HCT116 (cell line): ENCODE data around the gene SEMA3C. TPM values are rescaled to one million over a fixed set of nuclear protein-coding genes. Genes with fewer than 3 reads are reported as not detected.

ENCODE experiments used
- ATAC-seq: fragments of 200-7000 bp; cut with Tn5 transposase; 2 replicates; pipeline ENCODE4 v1.9.1; 2020; ENCODE audit warnings: mild to moderate bottlenecking, moderate library complexity
- BruUV-seq: library from RNA; stranded (reverse); fragments of 400-500 nt; replicated peaks from 2 replicates; lab custom pipeline; 2021; lab: Mats Ljungman, UMichigan
- CTCF ChIA-PET: fragments of 300-600 bp; sonication (Branson Sonifier 250); formaldehyde crosslinking; loops from one replicate; lab custom pipeline; 2021; ENCODE audit warnings: antibody characterized with exemption; lab: Charles Lee
- POLR2A ChIA-PET: fragments of 300-600, 350-600 bp; sonication (Branson Sonifier 250); formaldehyde crosslinking; loops from one replicate; lab custom pipeline; 2021; ENCODE audit warnings: antibody characterized with exemption; lab: Charles Lee
- RAD21 ChIA-PET, 2 experiments: fragments of 300-600 bp; sonication (Branson Sonifier 250); formaldehyde crosslinking; loops; one replicate each; lab custom pipeline; 2023; ENCODE audit warnings: low total read pairs in 2 of 2; ENCODE audit not compliant: uncharacterized antibody in 2 of 2, unreplicated experiment in 2 of 2, low non-redundant PET in 1 of 2; lab: Charles Lee
- DNase-seq: peaks from one replicate; pipeline ENCODE4 v3.0.0-alpha.2; 2010; ENCODE audit warnings: low read depth, low spot score
- H2AFZ ChIP-seq: fragments of 200-600 bp; shearing (Covaris generic), sonication (generic); 2 replicates; pipeline ENCODE4 v1.6.1; 2017; ENCODE audit warnings: low read depth, mixed run types, mixed read lengths, antibody characterized with exemption, low read length; ENCODE audit not compliant: poor library complexity, severe bottlenecking
- H3K27ac ChIP-seq: 2 replicates; pipeline ENCODE4 v1.5.1; 2012; ENCODE audit warnings: low read depth, low read length
- H3K27me3 ChIP-seq: fragments of 200-600 bp; sonication (generic); 2 replicates; pipeline ENCODE4 v1.6.1; 2016; ENCODE audit warnings: mixed run types, low read length, mixed read lengths; ENCODE audit not compliant: insufficient read depth
- H3K36me3 ChIP-seq, 2 experiments: fragments of 200-500 bp in 1 of 2; fragments of 200-600 bp in 1 of 2; sonication (Bioruptor generic) in 1 of 2; sonication (generic) in 1 of 2; 2 replicates each; pipeline versions ENCODE4 v1.5.1 to v1.6.1; 2014 to 2016; ENCODE audit warnings: low read length in 2 of 2, inconsistent platforms in 1 of 2, mixed read lengths in 1 of 2, mixed run types in 1 of 2; ENCODE audit not compliant: insufficient read depth in 2 of 2, control insufficient read depth in 1 of 2
- H3K4me1 ChIP-seq, 2 experiments: fragments of 200-600 bp in 1 of 2; sonication (generic) in 1 of 2; 2 replicates each; pipeline versions ENCODE4 v1.5.1 to v1.6.1; 2012 to 2017; ENCODE audit warnings: low read length in 2 of 2, inconsistent platforms in 1 of 2, mild to moderate bottlenecking in 1 of 2, mixed read lengths in 1 of 2, mixed run types in 1 of 2, moderate library complexity in 1 of 2; ENCODE audit not compliant: insufficient read depth in 2 of 2, control insufficient read depth in 1 of 2
- H3K4me2 ChIP-seq: fragments of 200-600 bp; sonication (generic); 2 replicates; pipeline ENCODE4 v1.6.1; 2017; ENCODE audit warnings: mixed run types, low read length, mixed read lengths
- H3K4me3 ChIP-seq, 2 experiments: fragments of 200-600 bp in 1 of 2; sonication (generic) in 1 of 2; replicated peaks in 1 of 2; 2 replicates each; pipeline ENCODE4 v1.5.1; 2011 to 2016; ENCODE audit warnings: low read length in 2 of 2, control low read depth in 1 of 2, low read depth in 1 of 2, mild to moderate bottlenecking in 1 of 2, mixed read lengths in 1 of 2, mixed run types in 1 of 2
- H3K79me2 ChIP-seq: fragments of 200-600 bp; sonication (generic); 2 replicates; pipeline ENCODE4 v1.6.1; 2017; ENCODE audit warnings: mild to moderate bottlenecking, mixed run types, low read length, moderate library complexity, mixed read lengths; ENCODE audit not compliant: insufficient read depth
- H3K9ac ChIP-seq: fragments of 200-600 bp; sonication (generic); 2 replicates; pipeline ENCODE4 v1.6.1; 2016; ENCODE audit warnings: low read length, mixed read lengths
- H3K9me2 ChIP-seq: fragments of 200-600 bp; sonication (generic), shearing (Covaris generic); 2 replicates; pipeline ENCODE4 v1.6.1; 2017; ENCODE audit warnings: mixed run types, mild to moderate bottlenecking, moderate library complexity; ENCODE audit not compliant: insufficient read depth
- H3K9me3 ChIP-seq, 2 experiments: fragments of 200-500 bp in 1 of 2; fragments of 200-600 bp in 1 of 2; sonication (Bioruptor generic) in 1 of 2; sonication (generic) in 1 of 2; 2 replicates each; pipeline ENCODE4 v1.6.1; 2014 to 2017; ENCODE audit warnings: low read length in 2 of 2, mixed read lengths in 2 of 2, inconsistent platforms in 1 of 2, low read depth in 1 of 2, mild to moderate bottlenecking in 1 of 2, mixed run types in 1 of 2, moderate library complexity in 1 of 2; ENCODE audit not compliant: control insufficient read depth in 1 of 2, insufficient read depth in 1 of 2
- H4K20me1 ChIP-seq: fragments of 200-600 bp; sonication (generic), shearing (Covaris generic); 2 replicates; pipeline ENCODE4 v1.6.1; 2017; ENCODE audit warnings: mixed run types, mild to moderate bottlenecking, moderate library complexity; ENCODE audit not compliant: insufficient read depth
- CEBPB ChIP-seq: IDR thresholded peaks from 2 replicates; pipeline ENCODE4 v1.6.1; 2012; ENCODE audit warnings: low read depth
- ELF1 ChIP-seq: IDR thresholded peaks from 2 replicates; pipeline ENCODE4 v1.6.1; 2012; ENCODE audit warnings: low read depth, borderline replicate concordance
- EZH2 ChIP-seq: fragments of 200-600 bp; sonication (generic); IDR thresholded peaks from 2 replicates; pipeline ENCODE4 v1.6.1; 2017; ENCODE audit warnings: antibody characterized with exemption, mixed run types
- EZH2phosphoT487 ChIP-seq: fragments of 200-600 bp; IDR thresholded peaks from 2 replicates; pipeline ENCODE4 v1.6.1; 2018; ENCODE audit warnings: antibody characterized with exemption, borderline replicate concordance
- FOSL1 ChIP-seq: IDR thresholded peaks from 2 replicates; pipeline ENCODE4 v1.6.1; 2012; ENCODE audit warnings: low read depth
- JUND ChIP-seq: IDR thresholded peaks from 2 replicates; pipeline ENCODE4 v1.6.1; 2012
- POLR2A ChIP-seq: IDR thresholded peaks from 2 replicates; pipeline ENCODE4 v1.7.0; 2011; ENCODE audit warnings: borderline replicate concordance; ENCODE audit not compliant: insufficient read depth, insufficient read length; ENCODE audit errors: extremely low read depth
- POLR2AphosphoS5 ChIP-seq: IDR thresholded peaks from 2 replicates; pipeline ENCODE4 v1.6.1; 2011; ENCODE audit warnings: mild to moderate bottlenecking, low read depth, low read length, moderate library complexity
- RAD21 ChIP-seq: IDR thresholded peaks from 2 replicates; pipeline ENCODE4 v1.6.1; 2012; ENCODE audit warnings: low read depth, mild to moderate bottlenecking
- SIN3A ChIP-seq: IDR thresholded peaks from 2 replicates; pipeline ENCODE4 v1.6.1; 2012; ENCODE audit warnings: low read depth
- SP1 ChIP-seq: IDR thresholded peaks from 2 replicates; pipeline ENCODE4 v1.6.1; 2012; ENCODE audit warnings: low read depth
- SRF ChIP-seq: IDR thresholded peaks from 2 replicates; pipeline ENCODE4 v1.6.1; 2012; ENCODE audit warnings: low read depth
- ZFX ChIP-seq: fragments of 450-650 bp; IDR thresholded peaks from 2 replicates; pipeline ENCODE4 v1.6.1; 2017
- ZNF274 ChIP-seq: fragments of 200-500 bp; sonication (Bioruptor generic); IDR thresholded peaks from 2 replicates; pipeline ENCODE4 v1.6.1; 2014; ENCODE audit warnings: mild to moderate bottlenecking, low read depth, low read length, inconsistent platforms
- intact Hi-C: fragments of 100-400 bp; cut with micrococcal nuclease; formaldehyde crosslinking; loops from 2 replicates; pipeline ENCODE4 v1.10.0; 2022
- total RNA-seq: library from RNA; stranded (reverse); gene quantifications from one replicate; pipeline ENCODE4 v1.2.1, GENCODE V29; 2021; ENCODE audit not compliant: unreplicated experiment
- TF ChIP-seq, protein P1 (sequence below), 3 experiments: fragments of 200-600 bp in 1 of 3; sonication (generic) in 1 of 3; IDR thresholded peaks in 2 of 3; conservative IDR thresholded peaks in 1 of 3; 2 replicates each; pipeline ENCODE4 v1.5.1; 2012 to 2017; ENCODE audit warnings: low read depth in 2 of 3, low read length in 2 of 3, antibody characterized with exemption in 1 of 3, borderline replicate concordance in 1 of 3, control low read depth in 1 of 3, mild to moderate bottlenecking in 1 of 3, mixed read lengths in 1 of 3, mixed run types in 1 of 3, moderate library complexity in 1 of 3; ENCODE audit not compliant: insufficient read depth in 1 of 3
- TF ChIP-seq, protein P2 (sequence below): IDR thresholded peaks from 2 replicates; pipeline ENCODE4 v1.6.1; 2012
- TF ChIP-seq, protein P3 (sequence below): IDR thresholded peaks from 2 replicates; pipeline ENCODE4 v1.6.1; 2011; ENCODE audit warnings: mild to moderate bottlenecking, low read length, moderate library complexity; ENCODE audit not compliant: insufficient replicate concordance; ENCODE audit errors: extremely low read depth
- TF ChIP-seq, protein P4 (sequence below): IDR thresholded peaks from 2 replicates; pipeline ENCODE4 v1.6.1; 2012; ENCODE audit warnings: low read depth

The SEMA3C gene
- total RNA-seq, 1 experiment from 2014 or later, result 25.3 TPM

DNA sequence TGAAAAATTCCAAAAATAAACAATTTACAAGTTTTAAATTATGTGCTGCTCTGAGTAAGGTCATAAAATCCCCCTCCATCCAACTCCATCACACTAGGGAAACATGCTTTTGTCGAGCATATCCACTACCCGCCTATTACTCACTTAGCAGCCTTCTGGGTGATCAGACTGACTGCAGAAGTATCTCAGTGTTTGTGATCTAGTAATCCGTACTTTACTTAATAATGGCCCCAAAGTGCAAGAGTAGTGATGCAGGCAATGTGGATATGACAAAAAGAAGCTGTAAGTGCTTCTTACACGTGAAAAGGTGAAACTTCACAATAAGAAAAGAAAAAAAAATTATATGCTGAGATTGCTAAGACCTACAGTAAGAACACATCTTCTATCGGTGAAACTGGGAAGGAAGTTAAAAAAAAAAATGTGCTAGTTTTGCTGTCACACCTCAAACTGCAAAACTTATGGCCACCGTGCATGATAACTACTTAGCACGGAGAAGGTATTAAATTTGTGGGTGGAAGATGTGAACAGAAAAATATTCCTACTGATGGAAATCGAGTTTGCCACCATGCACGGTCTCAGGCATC is 43.2 kb downstream of the SEMA3C start (continued):
- TF ChIP-seq, protein P1, sequence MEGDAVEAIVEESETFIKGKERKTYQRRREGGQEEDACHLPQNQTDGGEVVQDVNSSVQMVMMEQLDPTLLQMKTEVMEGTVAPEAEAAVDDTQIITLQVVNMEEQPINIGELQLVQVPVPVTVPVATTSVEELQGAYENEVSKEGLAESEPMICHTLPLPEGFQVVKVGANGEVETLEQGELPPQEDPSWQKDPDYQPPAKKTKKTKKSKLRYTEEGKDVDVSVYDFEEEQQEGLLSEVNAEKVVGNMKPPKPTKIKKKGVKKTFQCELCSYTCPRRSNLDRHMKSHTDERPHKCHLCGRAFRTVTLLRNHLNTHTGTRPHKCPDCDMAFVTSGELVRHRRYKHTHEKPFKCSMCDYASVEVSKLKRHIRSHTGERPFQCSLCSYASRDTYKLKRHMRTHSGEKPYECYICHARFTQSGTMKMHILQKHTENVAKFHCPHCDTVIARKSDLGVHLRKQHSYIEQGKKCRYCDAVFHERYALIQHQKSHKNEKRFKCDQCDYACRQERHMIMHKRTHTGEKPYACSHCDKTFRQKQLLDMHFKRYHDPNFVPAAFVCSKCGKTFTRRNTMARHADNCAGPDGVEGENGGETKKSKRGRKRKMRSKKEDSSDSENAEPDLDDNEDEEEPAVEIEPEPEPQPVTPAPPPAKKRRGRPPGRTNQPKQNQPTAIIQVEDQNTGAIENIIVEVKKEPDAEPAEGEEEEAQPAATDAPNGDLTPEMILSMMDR (IDR thresholded peaks at IDR 0.05 in 2 of 3, conservative IDR thresholded peaks at IDR 0.05 in 1 of 3; ENCODE audit: borderline replicate concordance in 1 of 3, insufficient read depth in 1 of 3, low read depth in 2 of 3, low read length in 2 of 3), result no peak
- TF ChIP-seq, protein P2, sequence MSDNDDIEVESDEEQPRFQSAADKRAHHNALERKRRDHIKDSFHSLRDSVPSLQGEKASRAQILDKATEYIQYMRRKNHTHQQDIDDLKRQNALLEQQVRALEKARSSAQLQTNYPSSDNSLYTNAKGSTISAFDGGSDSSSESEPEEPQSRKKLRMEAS, result no peak
- no peak for TF ChIP-seq JUND
- TF ChIP-seq EZH2, result no peak
- TF ChIP-seq SIN3A, result no peak
- TF ChIP-seq FOSL1, result no peak
- TF ChIP-seq POLR2A, result no peak
- TF ChIP-seq ELF1, result no peak
- TF ChIP-seq POLR2AphosphoS5, result no peak
- no peak for TF ChIP-seq EZH2phosphoT487

DNA sequence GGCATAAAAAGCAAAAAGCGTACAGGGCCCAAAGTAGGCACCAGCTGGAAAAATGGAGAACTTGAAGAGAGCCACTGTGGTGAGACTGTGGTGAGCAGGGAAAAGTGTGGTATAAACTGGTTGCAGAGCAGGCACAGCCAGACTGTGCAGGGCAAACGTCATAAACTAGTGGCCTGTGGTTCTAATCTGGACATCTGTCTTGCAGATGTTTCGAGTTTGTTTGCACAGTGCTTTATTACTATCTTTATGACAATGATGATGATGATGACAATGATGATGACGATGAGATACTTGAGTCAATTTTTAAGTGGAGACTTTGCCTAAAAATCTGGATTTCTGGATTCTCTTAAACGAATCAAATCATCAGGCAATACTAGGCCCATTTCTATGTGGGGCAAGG is 45.7 kb downstream of the SEMA3C start:
- Histone ChIP-seq H4K20me1 (no peaks in the 10 kb centered on the region), H3K4me1 (peaks cover 20 to 35% of the 10 kb centered on the region in 2 experiments), H3K4me3 (no peak overlapping the region), H3K27me3 (no peaks in the 10 kb centered on the region), H2AFZ (no peak overlapping the region), H3K27ac (no peak overlapping the region), H3K36me3 (no peaks in the 10 kb centered on the region), H3K9me3 (no peaks in the 10 kb centered on the region), H3K9me2 (no peaks in the 10 kb centered on the region), H3K79me2 (no peaks in the 10 kb centered on the region), H3K9ac (no peak overlapping the region), H3K4me2 (no peak overlapping the region)
- RAD21 ChIA-PET, result no interaction called here
- CTCF ChIA-PET, result no interaction called here
- no TSS peak for BruUV-seq
- intact Hi-C loops, result no loop called here
- DNase-seq (no peak), ATAC-seq (no peak)
- POLR2A ChIA-PET, result no interaction called here
- TF ChIP-seq SRF (no peak), ZNF274 (no peak), POLR2AphosphoS5 (no peak), EZH2 (no peak), CEBPB (no peak), POLR2A (no peak), ZFX (no peak), RAD21 (no peak), ELF1 (no peak), EZH2phosphoT487 (no peak), JUND (no peak), FOSL1 (no peak), SP1 (no peak)
- TF ChIP-seq, protein P3, sequence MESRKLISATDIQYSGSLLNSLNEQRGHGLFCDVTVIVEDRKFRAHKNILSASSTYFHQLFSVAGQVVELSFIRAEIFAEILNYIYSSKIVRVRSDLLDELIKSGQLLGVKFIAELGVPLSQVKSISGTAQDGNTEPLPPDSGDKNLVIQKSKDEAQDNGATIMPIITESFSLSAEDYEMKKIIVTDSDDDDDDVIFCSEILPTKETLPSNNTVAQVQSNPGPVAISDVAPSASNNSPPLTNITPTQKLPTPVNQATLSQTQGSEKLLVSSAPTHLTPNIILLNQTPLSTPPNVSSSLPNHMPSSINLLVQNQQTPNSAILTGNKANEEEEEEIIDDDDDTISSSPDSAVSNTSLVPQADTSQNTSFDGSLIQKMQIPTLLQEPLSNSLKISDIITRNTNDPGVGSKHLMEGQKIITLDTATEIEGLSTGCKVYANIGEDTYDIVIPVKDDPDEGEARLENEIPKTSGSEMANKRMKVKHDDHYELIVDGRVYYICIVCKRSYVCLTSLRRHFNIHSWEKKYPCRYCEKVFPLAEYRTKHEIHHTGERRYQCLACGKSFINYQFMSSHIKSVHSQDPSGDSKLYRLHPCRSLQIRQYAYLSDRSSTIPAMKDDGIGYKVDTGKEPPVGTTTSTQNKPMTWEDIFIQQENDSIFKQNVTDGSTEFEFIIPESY, result no peak
- TF ChIP-seq, protein P4, sequence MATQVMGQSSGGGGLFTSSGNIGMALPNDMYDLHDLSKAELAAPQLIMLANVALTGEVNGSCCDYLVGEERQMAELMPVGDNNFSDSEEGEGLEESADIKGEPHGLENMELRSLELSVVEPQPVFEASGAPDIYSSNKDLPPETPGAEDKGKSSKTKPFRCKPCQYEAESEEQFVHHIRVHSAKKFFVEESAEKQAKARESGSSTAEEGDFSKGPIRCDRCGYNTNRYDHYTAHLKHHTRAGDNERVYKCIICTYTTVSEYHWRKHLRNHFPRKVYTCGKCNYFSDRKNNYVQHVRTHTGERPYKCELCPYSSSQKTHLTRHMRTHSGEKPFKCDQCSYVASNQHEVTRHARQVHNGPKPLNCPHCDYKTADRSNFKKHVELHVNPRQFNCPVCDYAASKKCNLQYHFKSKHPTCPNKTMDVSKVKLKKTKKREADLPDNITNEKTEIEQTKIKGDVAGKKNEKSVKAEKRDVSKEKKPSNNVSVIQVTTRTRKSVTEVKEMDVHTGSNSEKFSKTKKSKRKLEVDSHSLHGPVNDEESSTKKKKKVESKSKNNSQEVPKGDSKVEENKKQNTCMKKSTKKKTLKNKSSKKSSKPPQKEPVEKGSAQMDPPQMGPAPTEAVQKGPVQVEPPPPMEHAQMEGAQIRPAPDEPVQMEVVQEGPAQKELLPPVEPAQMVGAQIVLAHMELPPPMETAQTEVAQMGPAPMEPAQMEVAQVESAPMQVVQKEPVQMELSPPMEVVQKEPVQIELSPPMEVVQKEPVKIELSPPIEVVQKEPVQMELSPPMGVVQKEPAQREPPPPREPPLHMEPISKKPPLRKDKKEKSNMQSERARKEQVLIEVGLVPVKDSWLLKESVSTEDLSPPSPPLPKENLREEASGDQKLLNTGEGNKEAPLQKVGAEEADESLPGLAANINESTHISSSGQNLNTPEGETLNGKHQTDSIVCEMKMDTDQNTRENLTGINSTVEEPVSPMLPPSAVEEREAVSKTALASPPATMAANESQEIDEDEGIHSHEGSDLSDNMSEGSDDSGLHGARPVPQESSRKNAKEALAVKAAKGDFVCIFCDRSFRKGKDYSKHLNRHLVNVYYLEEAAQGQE, result no peak
- TF ChIP-seq, protein P2, result no peak
